GM21526 (cell line): ENCODE measurements around the gene WDR6.

Experiments
- ATAC-seq: cut with Tn5 transposase; IDR thresholded peaks from one replicate; pipeline ENCODE4 v1.9.1; 2021; ENCODE audit warnings: moderate library complexity; ENCODE audit not compliant: unreplicated experiment, low FRiP score

The WDR6 gene

GRCh38 chr3:49007068-49007770 lies at the start of gene WDR6:
WDR6 (plus strand) TSS chr3:49007391; CDS start chr3:49007432, 41 bp downstream.
- ATAC-seq = peak; percentile 76

- no peak for ATAC-seq
These were observed 46.3 kb upstream of the WDR6 start for GRCh38 chr3:48960841-48961413.

GRCh38 chr3:48962340-48962739 lies 44.9 kb upstream of the WDR6 start:
- no peak for ATAC-seq

- no peak for ATAC-seq
These were observed 44.3 kb upstream of the WDR6 start for GRCh38 chr3:48962939-48963338.

- ATAC-seq = no peak
These were observed 43.6 kb upstream of the WDR6 start for GRCh38 chr3:48963591-48963990.

GRCh38 chr3:48966367-48966766 lies 40.8 kb upstream of the WDR6 start:
- no peak for ATAC-seq

GRCh38 chr3:48966876-48967361 lies 40.3 kb upstream of the WDR6 start:
- ATAC-seq = no peak

- ATAC-seq = no peak
These were observed 36.6 kb upstream of the WDR6 start for GRCh38 chr3:48970586-48970985.

GRCh38 chr3:48974076-48974864 lies 32.9 kb upstream of the WDR6 start:
- ATAC-seq = no peak

- ATAC-seq = no peak
These were observed 27.7 kb upstream of the WDR6 start for GRCh38 chr3:48979451-48979850.

GRCh38 chr3:48980295-48980694 lies 26.9 kb upstream of the WDR6 start:
- ATAC-seq = no peak

- ATAC-seq = no peak
These were observed 25.2 kb upstream of the WDR6 start for GRCh38 chr3:48982016-48982415.

GRCh38 chr3:48982686-48983085 lies 24.5 kb upstream of the WDR6 start:
- ATAC-seq = no peak

GRCh38 chr3:48983096-48983495 lies 24.1 kb upstream of the WDR6 start:
- ATAC-seq = no peak

- ATAC-seq = no peak
These were observed 22.5 kb upstream of the WDR6 start for GRCh38 chr3:48984663-48985062.

GRCh38 chr3:48985831-48986376 lies 21.3 kb upstream of the WDR6 start:
- ATAC-seq = no peak

- no peak for ATAC-seq
These were observed 17.9 kb upstream of the WDR6 start for GRCh38 chr3:48989126-48989795.

GRCh38 chr3:48989796-48990635 lies 17.2 kb upstream of the WDR6 start, which contains the start of gene P4HTM:
P4HTM (plus strand) TSS chr3:48990241; CDS start chr3:48990257, 16 bp downstream.
- ATAC-seq = no peak

- no peak for ATAC-seq
These were observed 16.3 kb upstream of the WDR6 start for GRCh38 chr3:48990636-48991469.
